HG02763 (cell line): ENCODE measurements around the gene FAM98C.

Source experiments
- ATAC-seq: cut with Tn5 transposase; IDR thresholded peaks from one replicate; pipeline ENCODE4 v1.9.1; 2021; ENCODE audit warnings: mild to moderate bottlenecking, moderate library complexity; ENCODE audit not compliant: unreplicated experiment

FAM98C gene

GRCh38 chr19:38377052-38377451 lies 25.8 kb upstream of the FAM98C start:
- no peak for ATAC-seq

GRCh38 chr19:38378866-38379265 lies 24.0 kb upstream of the FAM98C start:
- no peak for ATAC-seq

GRCh38 chr19:38381138-38381537 lies 21.8 kb upstream of the FAM98C start:
- ATAC-seq, result no peak

GRCh38 chr19:38383184-38383583 lies 19.7 kb upstream of the FAM98C start:
- no peak for ATAC-seq

- ATAC-seq, result no peak
Measured at GRCh38 chr19:38383743-38384142, 19.1 kb upstream of the FAM98C start.

GRCh38 chr19:38384209-38385027 lies 18.5 kb upstream of the FAM98C start:
- no peak for ATAC-seq

- ATAC-seq, result no peak
Measured at GRCh38 chr19:38385057-38385803, 17.7 kb upstream of the FAM98C start.

GRCh38 chr19:38385804-38386257 lies 17.1 kb upstream of the FAM98C start:
- no peak for ATAC-seq

GRCh38 chr19:38386300-38386970 lies 16.5 kb upstream of the FAM98C start:
- ATAC-seq, result no peak

GRCh38 chr19:38386971-38387549 lies 15.8 kb upstream of the FAM98C start:
- no peak for ATAC-seq

GRCh38 chr19:38387550-38388348 lies 15.1 kb upstream of the FAM98C start, which contains the start of gene GGN:
Gene GGN (minus strand): TSS chr19:38388034. CDS start chr19:38387261, 773 bp downstream.
- no peak for ATAC-seq

GRCh38 chr19:38388349-38389100 lies 14.4 kb upstream of the FAM98C start, which contains the start of gene SPRED3:
Gene SPRED3 (plus strand): TSS chr19:38388697. CDS start chr19:38390303, 1,606 bp downstream.
- ATAC-seq, result no peak

- ATAC-seq, result no peak
Measured at GRCh38 chr19:38389101-38389925, 13.6 kb upstream of the FAM98C start.

GRCh38 chr19:38389957-38390924 lies 12.7 kb upstream of the FAM98C start:
- ATAC-seq, result no peak

GRCh38 chr19:38391911-38392464 lies 10.9 kb upstream of the FAM98C start:
- ATAC-seq, result no peak

- ATAC-seq, result no peak
Measured at GRCh38 chr19:38392707-38393308, 10.1 kb upstream of the FAM98C start.

- ATAC-seq, result no peak
Measured at GRCh38 chr19:38394488-38394887, 8.4 kb upstream of the FAM98C start.
